ENCODE results near the gene DNAH11.

- no peak for TF ChIP-seq FOXK1 (CRISPR knock-in tag; IDR thresholded peaks at IDR 0.05; ENCODE audit: borderline replicate concordance, low read depth)
- no peak for TF ChIP-seq RAD21 (CRISPR knock-in tag; IDR thresholded peaks at IDR 0.05)
- TF ChIP-seq REST (IDR thresholded peaks at IDR 0.05; ENCODE audit: borderline replicate concordance in 1 of 2, low read depth in 1 of 2, low read length in 2 of 2), result no peak
Observed at GRCh38 chr7:21562385-21562784, 19.5 kb downstream of the DNAH11 start.

All from HepG2 (cell line).